Stomach (tissue), 9 donors: ENCODE data around the gene FAM25A. TPM values are rescaled to one million over a fixed set of nuclear protein-coding genes. Genes with fewer than 3 reads are reported as not detected.
"Not testable (repeated sequence)": the region's sequence is repeated elsewhere in the genome, so short reads cannot be mapped to it uniquely, and the experiment has no call there.

Source experiments
- DNase-seq, 2 donors: peaks; one replicate each; pipeline versions ENCODE4 v3.0.0 to v3.0.0-alpha.2; 2013 to 2019
- H3K27ac ChIP-seq, 5 donors: fragments of 200-600 bp in 4 of 5; sonication (generic) in 4 of 5; one replicate each; pipeline ENCODE4 v1.5.1; 2013 to 2019; ENCODE audit warnings: mild to moderate bottlenecking in 1 of 5, moderate library complexity in 1 of 5
- H3K27me3 ChIP-seq, 3 donors: fragments of 200-600 bp; sonication (generic); one replicate each; pipeline ENCODE4 v1.5.1; 2017 to 2019; ENCODE audit warnings: mixed run types in 1 of 3
- H3K36me3 ChIP-seq, 4 donors: fragments of 200-600 bp; sonication (generic); 1 replicate in 3 of 4; 2 replicates in 1 of 4; pipeline ENCODE4 v1.5.1; 2016 to 2019
- H3K4me1 ChIP-seq, 4 donors: fragments of 200-600 bp; sonication (generic); one replicate each; pipeline ENCODE4 v1.5.1; 2016 to 2019
- H3K4me3 ChIP-seq, 4 donors: fragments of 200-600 bp; sonication (generic) in 3 of 4; one replicate each; pipeline ENCODE4 v1.5.1; 2016 to 2019; ENCODE audit warnings: mild to moderate bottlenecking in 1 of 4
- H3K9me3 ChIP-seq, 4 donors: fragments of 200-600 bp; sonication (generic); one replicate each; pipeline ENCODE4 v1.5.1; 2016 to 2019
- CTCF ChIP-seq, 7 experiments: fragments of 450-650 bp in 4 of 7; fragments of 200-600 bp in 3 of 7; sonication (generic) in 3 of 7; IDR thresholded peaks; one replicate each; pipeline ENCODE4 v1.5.1; 2016 to 2019; ENCODE audit warnings: antibody characterized with exemption in 7 of 7, control low read depth in 2 of 7, mild to moderate bottlenecking in 1 of 7
- EP300 ChIP-seq: sonication (generic); formaldehyde crosslinking; IDR thresholded peaks from one replicate; pipeline ENCODE4 v1.6.1; 2017; ENCODE audit warnings: antibody characterized with exemption
- POLR2A ChIP-seq, 4 donors: fragments of 450-650 bp; IDR thresholded peaks; one replicate each; pipeline ENCODE4 v1.6.1; 2016; ENCODE audit warnings: antibody characterized with exemption in 4 of 4, control low read depth in 2 of 4, mild to moderate bottlenecking in 1 of 4, moderate library complexity in 1 of 4
- POLR2AphosphoS5 ChIP-seq, 3 donors: sonication (generic); formaldehyde crosslinking; IDR thresholded peaks; one replicate each; pipeline ENCODE4 v1.6.1; 2016; ENCODE audit warnings: antibody characterized with exemption in 3 of 3
- WGBS, 5 donors: extraction: QIAGEN DNeasy Blood & Tissue Kit in 3 of 5; methylation state at CpG; one replicate each; pipeline versions ENCODE4 v1.1.5 to v1.1.7; 2013 to 2018; 5-methylcytosine and 5-hydroxymethylcytosine counted together
- intact Hi-C: fragments of 100-400 bp; cut with DNase I; formaldehyde crosslinking; loops from one replicate; pipeline ENCODE4 v1.15.1; 2023; ENCODE audit warnings: low total_unique reads
- polyA plus RNA-seq, 3 donors: library from polyadenylated mRNA; stranded (reverse); fragments of 200-250 nt; gene quantifications; one replicate each; pipeline ENCODE4 v1.2.3, GENCODE V29; 2013
- total RNA-seq, 5 donors: library from RNA; depleted of rRNA; stranded (reverse); fragments of >200 nt; gene quantifications; one replicate each; pipeline versions ENCODE4 v1.1.0 to v1.2.3, GENCODE V29; 2014 to 2016
- donor health status: healthy with polysubstance abuse.
- donor health status: Bipolar disorder and iron deficiency.
- donor health status: healthy.

Gene FAM25A
- total and polyA plus RNA-seq, 8 donors = 11.9 TPM; not detected in 7

- no peak for DNase-seq
- WGBS, 5 donors = 72 to 81% (median 76%) methylated on average over 3 of the region's 3 CpGs
- H3K27ac ChIP-seq = no peak overlapping the region
- no peaks in the 10 kb centered on the region for H3K4me1 ChIP-seq
- H3K36me3 ChIP-seq = peaks cover 0 to 12% (median 0%) of the 10 kb centered on the region in 4 donors
- no peaks in the 10 kb centered on the region for H3K27me3 ChIP-seq
- H3K4me3 ChIP-seq = no peak overlapping the region
- H3K9me3 ChIP-seq = no peaks in the 10 kb centered on the region
- no peak for TF ChIP-seq POLR2A (IDR thresholded peaks at IDR 0.05)
- TF ChIP-seq EP300 = no peak
- no peak for TF ChIP-seq POLR2AphosphoS5 (IDR thresholded peaks at IDR 0.05)
- TF ChIP-seq CTCF (IDR thresholded peaks at IDR 0.05) = no peak
- intact Hi-C loops = no loop called here
Measured at GRCh38 chr10:87000491-87000890, 19.6 kb upstream of the FAM25A start.

DNA sequence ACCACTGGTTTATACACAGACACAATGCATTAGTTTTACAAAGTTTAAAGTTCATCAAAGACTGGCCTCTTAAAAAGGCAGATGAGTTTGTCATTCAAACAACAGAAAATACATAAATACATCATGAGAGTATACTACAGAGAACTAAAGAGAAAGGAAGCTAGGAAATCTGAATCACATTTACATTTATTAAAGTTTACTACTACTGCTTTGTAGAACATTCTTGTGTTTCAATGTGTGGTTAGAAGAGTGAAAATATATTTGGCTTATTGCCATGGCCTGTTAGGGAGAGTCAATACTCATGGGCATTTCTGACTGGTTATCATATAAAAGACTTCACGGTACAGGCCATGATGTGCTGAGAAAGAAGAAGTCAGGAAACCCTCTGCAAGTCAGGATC is 13.0 kb upstream of the FAM25A start:
- H3K27me3 ChIP-seq, H3K27ac ChIP-seq, DNase-seq, intact Hi-C loops, H3K36me3 ChIP-seq, H3K9me3 ChIP-seq, H3K4me1 ChIP-seq, H3K4me3 ChIP-seq: not testable (repeated sequence)
- 6 to 75% (median 33%) methylated on average over 1 of the region's 1 CpG for WGBS, 5 donors

DNA sequence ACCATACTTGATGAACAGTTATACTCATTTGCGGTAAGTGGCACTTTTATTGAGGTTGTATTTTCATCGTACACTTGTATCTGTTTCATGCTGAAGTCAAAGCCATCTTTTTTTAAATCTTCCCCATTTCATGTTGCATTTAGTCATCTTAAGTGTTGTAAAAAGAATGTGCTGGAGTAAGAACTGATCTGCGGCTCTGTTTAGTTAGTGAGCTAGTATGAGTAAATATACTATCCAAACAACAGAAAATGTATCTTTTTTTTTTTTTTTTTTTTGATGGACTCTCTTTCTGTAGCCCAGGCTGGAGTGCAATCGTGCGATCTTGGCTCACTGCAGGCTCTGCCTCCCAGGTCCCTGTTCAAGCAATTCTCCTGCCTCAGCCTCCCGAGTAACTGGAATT is 12.4 kb upstream of the FAM25A start:
- H3K27ac ChIP-seq, H3K27me3 ChIP-seq, H3K4me1 ChIP-seq, intact Hi-C loops, H3K9me3 ChIP-seq, H3K4me3 ChIP-seq, DNase-seq, H3K36me3 ChIP-seq: not testable (repeated sequence)
- 38 to 52% (median 45%) methylated on average over 5 to 6 of the region's 6 CpGs for WGBS, 5 donors

DNA sequence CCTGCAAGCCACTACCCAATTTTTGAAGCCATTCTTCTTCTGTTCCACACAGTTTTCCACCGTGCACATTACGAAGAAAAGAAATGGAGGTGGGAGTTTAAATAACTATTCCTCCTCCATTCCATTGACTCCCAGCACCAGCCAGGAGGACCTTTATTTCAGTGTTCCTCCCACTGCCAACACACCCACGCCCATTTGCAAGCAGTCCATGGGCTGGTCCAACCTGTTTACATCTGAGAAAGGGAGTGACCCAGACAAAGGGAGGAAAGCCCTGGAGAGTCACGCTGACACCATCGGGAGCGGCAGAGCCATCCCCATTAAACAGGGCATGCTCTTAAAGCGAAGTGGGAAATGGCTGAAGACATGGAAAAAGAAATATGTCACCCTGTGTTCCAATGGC is 11.8 kb upstream of the FAM25A start:
- WGBS, 5 donors = 64 to 84% (median 68%) methylated on average over 7 of the region's 7 CpGs
- H3K27me3 ChIP-seq, H3K36me3 ChIP-seq, intact Hi-C loops, H3K27ac ChIP-seq, H3K4me1 ChIP-seq, H3K4me3 ChIP-seq, H3K9me3 ChIP-seq: not testable (repeated sequence)
- DNase-seq = peak; percentile 42 to 50

DNA sequence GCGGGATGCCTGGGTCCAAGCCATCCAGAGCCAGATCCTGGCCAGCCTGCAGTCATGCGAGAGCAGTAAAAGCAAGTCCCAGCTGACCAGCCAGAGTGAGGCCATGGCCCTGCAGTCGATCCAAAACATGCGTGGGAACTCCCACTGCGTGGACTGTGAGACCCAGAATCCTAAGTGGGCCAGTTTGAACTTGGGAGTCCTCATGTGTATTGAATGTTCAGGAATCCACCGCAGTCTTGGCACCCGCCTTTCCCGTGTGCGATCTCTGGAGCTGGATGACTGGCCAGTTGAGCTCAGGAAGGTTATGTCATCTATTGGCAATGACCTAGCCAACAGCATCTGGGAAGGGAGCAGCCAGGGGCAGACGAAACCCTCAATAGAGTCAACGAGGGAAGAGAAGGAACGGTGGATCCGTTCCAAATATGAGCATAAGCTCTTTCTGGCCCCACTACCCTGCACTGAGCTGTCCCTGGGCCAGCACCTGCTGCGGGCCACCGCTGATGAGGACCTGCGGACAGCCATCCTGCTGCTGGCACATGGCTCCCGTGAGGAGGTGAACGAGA is 10.9 kb upstream of the FAM25A start:
- H3K27ac ChIP-seq, H3K4me3 ChIP-seq, H3K27me3 ChIP-seq, H3K4me1 ChIP-seq, H3K9me3 ChIP-seq, H3K36me3 ChIP-seq, intact Hi-C loops, DNase-seq: not testable (repeated sequence)
- 93 to 97% (median 94%) methylated on average over 11 to 17 of the region's 18 CpGs for WGBS, 5 donors

DNA sequence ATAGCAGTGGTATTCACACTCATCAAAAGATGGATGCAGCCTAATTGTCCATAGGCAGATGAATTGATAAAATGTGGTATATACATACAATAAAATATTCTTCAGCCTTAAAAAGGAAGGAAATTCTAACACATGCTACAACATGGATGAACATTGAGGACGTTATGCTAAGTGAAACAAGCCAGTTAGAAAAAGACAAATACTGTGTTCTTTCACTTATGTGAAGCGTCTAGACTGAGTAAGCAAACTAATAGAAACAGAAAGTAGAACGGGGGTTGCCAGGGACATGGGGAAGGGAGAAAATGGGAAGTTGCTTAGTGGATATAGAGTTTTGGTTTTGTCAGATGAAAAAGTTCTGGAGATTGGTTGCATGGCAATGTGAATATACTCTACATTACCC is 6.6 kb upstream of the FAM25A start:
- H3K9me3 ChIP-seq, H3K27ac ChIP-seq, DNase-seq, H3K27me3 ChIP-seq, intact Hi-C loops, H3K4me3 ChIP-seq, H3K4me1 ChIP-seq, H3K36me3 ChIP-seq: not testable (repeated sequence)
- WGBS, 5 donors = 13 to 35% (median 27%) methylated on average over 3 of the region's 3 CpGs

DNA sequence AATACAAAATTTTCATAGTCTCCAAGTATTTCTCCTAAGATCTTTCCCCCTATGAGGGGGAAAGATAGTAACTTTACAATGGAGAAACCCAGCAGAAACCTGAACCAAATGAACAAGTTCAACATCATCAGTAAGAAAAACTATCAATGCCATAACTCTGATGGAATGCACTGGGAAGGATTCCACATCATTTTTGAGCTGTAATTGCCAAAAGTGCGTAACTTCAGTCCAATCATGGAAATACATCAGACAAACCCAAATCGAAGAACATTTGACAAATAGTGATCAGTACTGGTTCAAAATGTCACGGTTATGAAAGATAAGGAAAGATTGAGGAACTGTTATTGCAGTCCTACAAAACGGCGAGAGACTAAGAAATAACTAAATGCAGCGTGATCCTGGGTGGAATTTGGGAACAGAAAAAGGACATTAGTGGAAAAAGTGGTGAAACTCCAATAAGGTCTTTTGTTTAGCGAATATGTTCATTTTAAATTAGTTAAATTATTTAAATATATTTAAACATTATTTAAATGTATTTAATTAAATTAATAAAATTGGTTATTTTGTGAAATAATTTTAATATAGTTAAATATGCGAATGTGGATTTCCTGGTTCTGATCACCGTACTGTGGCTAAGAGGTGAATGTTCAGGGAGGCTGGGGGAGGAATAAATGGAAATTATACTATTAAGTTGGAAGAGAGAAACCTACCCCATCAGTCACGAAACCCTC is 4.9 kb upstream of the FAM25A start:
- H3K36me3 ChIP-seq, H3K27ac ChIP-seq, DNase-seq, H3K9me3 ChIP-seq, H3K4me1 ChIP-seq, H3K4me3 ChIP-seq, intact Hi-C loops, H3K27me3 ChIP-seq: not testable (repeated sequence)
- WGBS, 5 donors = 86 to 92% (median 89%) methylated on average over 9 to 10 of the region's 10 CpGs

- H3K27ac ChIP-seq, H3K27me3 ChIP-seq, H3K36me3 ChIP-seq, DNase-seq, H3K4me1 ChIP-seq, intact Hi-C loops, H3K9me3 ChIP-seq, H3K4me3 ChIP-seq: not testable (repeated sequence)
- WGBS, 5 donors = 58 to 93% (median 81%) methylated on average over 6 of the region's 6 CpGs
Measured at GRCh38 chr10:87018127-87018526, 2.0 kb upstream of the FAM25A start.

GRCh38 chr10:87019066-87019465 is 1.0 kb upstream of the FAM25A start:
- H3K4me1 ChIP-seq, intact Hi-C loops, H3K27me3 ChIP-seq, DNase-seq, H3K9me3 ChIP-seq, H3K36me3 ChIP-seq, H3K27ac ChIP-seq, H3K4me3 ChIP-seq: not testable (repeated sequence)
- 70 to 93% (median 84%) methylated on average over 4 to 6 of the region's 6 CpGs for WGBS, 5 donors

- H3K27ac ChIP-seq, intact Hi-C loops, H3K9me3 ChIP-seq, H3K4me3 ChIP-seq, DNase-seq, H3K36me3 ChIP-seq, H3K4me1 ChIP-seq, H3K27me3 ChIP-seq: not testable (repeated sequence)
- WGBS, 5 donors = 90 to 100% (median 96%) methylated on average over 1 of the region's 1 CpG; no CpG with 5 or more reads in 1 of the 5 donors
Measured at GRCh38 chr10:87019504-87019903, 590 bp upstream of the FAM25A start.
